Lower leg skin (tissue), 4 donors: ENCODE measurements around the gene SLC29A1. TPM values are rescaled to one million over a fixed set of nuclear protein-coding genes. Genes with fewer than 3 reads are reported as not detected.
"Not testable (repeated sequence)": the region's sequence is repeated elsewhere in the genome, so short reads cannot be mapped to it uniquely, and the experiment has no call there.

Experiments used
- DNase-seq, 2 donors: peaks; one replicate each; pipeline ENCODE4 v3.0.0-alpha.2; 2019; ENCODE audit warnings: low spot score in 2 of 2
- H3K4me3 ChIP-seq: fragments of 200-600 bp; sonication (generic); 2 replicates; pipeline ENCODE4 v1.5.1; 2017; ENCODE audit warnings: mild to moderate bottlenecking, low read depth; ENCODE audit not compliant: poor library complexity, severe bottlenecking
- POLR2A ChIP-seq, 2 donors: fragments of 450-650 bp; IDR thresholded peaks; one replicate each; pipeline ENCODE4 v1.6.1; 2016 to 2017; ENCODE audit warnings: antibody characterized with exemption in 2 of 2, mild to moderate bottlenecking in 1 of 2, moderate library complexity in 1 of 2
- WGBS, 2 donors: methylation state at CpG; one replicate each; pipeline ENCODE4 v1.1.5; 2018; 5-methylcytosine and 5-hydroxymethylcytosine counted together
- intact Hi-C: fragments of 100-400 bp; cut with DNase I; formaldehyde crosslinking; loops from one replicate; pipeline ENCODE4 v1.15.0; 2023; ENCODE audit warnings: low total_unique reads
- total RNA-seq, 4 donors: library from RNA; depleted of rRNA; stranded (reverse); fragments of >200 nt; gene quantifications; one replicate each; pipeline ENCODE4 v1.1.0, GENCODE V29; 2016
- TF ChIP-seq, protein P1 (sequence below), 3 donors: fragments of 450-650 bp; IDR thresholded peaks; one replicate each; pipeline ENCODE4 v1.5.1; 2016; ENCODE audit warnings: antibody characterized with exemption in 3 of 3, mild to moderate bottlenecking in 3 of 3, moderate library complexity in 2 of 3

The SLC29A1 gene
- total RNA-seq, 4 donors from 2014 or later, result 54.6 to 86.4 (median 82.5) TPM

DNA sequence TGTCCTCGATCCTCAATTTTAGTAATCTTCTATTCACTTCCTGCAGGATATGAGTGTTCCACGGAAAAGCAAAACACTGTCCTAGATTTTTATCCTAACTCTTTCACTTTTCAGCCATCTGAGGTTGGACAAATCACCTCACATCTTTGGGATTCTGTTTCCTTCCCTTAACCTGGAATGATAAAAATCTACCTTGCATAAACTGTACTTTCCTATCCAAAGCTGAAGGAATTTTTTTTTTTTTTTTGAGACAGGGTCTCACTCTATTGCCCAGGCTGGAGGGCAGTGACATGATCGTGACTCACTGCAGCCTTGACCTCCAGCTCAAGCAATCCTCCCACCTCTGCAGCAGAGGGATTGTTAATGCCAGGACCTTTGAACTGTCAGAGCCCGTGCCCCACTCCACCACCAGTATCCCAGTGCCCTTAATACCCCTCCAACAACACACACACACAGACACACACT is 44.3 kb upstream of the SLC29A1 start:
- H3K4me3 ChIP-seq, result no peak overlapping the region
- TF ChIP-seq, protein P1, sequence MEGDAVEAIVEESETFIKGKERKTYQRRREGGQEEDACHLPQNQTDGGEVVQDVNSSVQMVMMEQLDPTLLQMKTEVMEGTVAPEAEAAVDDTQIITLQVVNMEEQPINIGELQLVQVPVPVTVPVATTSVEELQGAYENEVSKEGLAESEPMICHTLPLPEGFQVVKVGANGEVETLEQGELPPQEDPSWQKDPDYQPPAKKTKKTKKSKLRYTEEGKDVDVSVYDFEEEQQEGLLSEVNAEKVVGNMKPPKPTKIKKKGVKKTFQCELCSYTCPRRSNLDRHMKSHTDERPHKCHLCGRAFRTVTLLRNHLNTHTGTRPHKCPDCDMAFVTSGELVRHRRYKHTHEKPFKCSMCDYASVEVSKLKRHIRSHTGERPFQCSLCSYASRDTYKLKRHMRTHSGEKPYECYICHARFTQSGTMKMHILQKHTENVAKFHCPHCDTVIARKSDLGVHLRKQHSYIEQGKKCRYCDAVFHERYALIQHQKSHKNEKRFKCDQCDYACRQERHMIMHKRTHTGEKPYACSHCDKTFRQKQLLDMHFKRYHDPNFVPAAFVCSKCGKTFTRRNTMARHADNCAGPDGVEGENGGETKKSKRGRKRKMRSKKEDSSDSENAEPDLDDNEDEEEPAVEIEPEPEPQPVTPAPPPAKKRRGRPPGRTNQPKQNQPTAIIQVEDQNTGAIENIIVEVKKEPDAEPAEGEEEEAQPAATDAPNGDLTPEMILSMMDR (IDR thresholded peaks at IDR 0.05), result no peak
- TF ChIP-seq POLR2A (IDR thresholded peaks at IDR 0.05), result no peak
- no peak for DNase-seq
- intact Hi-C loops, result no loop called here
- WGBS, 2 donors, result 55 to 66% methylated on average over 4 of the region's 4 CpGs

DNA sequence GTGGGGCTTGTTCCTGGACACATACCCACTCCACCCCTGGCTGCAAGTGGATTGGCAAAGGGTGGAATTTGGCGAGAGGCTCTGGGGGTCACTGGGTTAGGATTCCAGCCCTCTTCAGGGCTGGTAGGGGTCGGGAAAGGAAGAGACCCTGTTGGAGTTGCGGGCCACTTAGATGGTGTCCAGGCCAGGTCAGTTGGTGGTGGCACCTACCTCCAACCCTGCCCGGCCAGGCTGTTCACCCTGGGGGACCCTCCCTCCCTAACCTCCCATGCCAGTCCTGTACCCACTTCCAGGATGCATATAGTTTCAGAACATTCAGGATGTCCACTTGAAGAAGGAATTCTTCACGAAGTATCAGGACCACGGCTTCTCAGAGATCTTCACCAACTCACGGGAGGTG is 43.7 kb upstream of the SLC29A1 start:
- no peak for TF ChIP-seq POLR2A (IDR thresholded peaks at IDR 0.05)
- TF ChIP-seq, protein P1 (IDR thresholded peaks at IDR 0.05), result no peak
- no peak overlapping the region for H3K4me3 ChIP-seq
- 86 to 90% methylated on average over 7 of the region's 7 CpGs for WGBS, 2 donors
- DNase-seq, result no peak
- intact Hi-C loops, result no loop called here

DNA sequence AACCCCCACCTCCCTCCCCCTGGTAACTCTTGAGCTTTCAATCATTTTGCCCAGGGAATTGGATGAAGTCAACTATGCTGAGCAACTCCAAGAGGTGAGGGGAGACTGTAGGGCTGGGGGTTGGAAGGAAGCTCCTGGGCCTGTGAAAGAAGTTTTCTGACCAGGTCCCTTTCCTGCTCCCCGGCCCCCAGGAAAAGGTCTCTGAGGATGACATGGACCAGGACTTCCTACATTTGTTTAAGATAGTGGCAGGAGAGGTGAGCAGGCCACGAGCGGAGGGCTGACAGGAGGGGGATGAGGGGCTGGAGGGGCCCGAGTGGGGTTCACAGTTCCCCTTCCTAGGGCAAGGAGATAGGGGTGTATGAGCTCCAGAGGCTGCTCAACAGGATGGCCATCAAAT is 43.0 kb upstream of the SLC29A1 start:
- intact Hi-C loops, result no loop called here
- no peak for TF ChIP-seq POLR2A (IDR thresholded peaks at IDR 0.05)
- TF ChIP-seq, protein P1 (IDR thresholded peaks at IDR 0.05), result no peak
- no peak for DNase-seq
- 91 to 96% methylated on average over 4 of the region's 4 CpGs for WGBS, 2 donors
- H3K4me3 ChIP-seq, result no peak overlapping the region

DNA sequence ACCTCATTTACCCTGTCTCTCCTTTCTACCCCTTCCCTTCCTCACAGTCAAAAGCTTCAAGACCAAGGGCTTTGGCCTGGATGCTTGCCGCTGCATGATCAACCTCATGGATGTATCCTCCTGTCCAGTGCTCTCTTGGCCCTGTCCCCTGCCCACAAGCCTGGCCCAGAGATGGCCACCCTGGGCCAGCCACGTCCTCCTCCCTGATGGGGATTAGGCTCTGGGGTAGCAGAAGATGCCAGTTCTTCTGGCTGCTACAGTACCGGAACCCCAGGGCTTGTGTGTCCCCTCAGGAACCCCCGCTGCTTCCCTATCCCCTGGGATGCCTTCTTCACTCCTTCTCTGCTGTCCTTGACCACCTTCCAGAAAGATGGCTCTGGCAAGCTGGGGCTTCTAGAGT is 42.5 kb upstream of the SLC29A1 start:
- intact Hi-C loops, result no loop called here
- H3K4me3 ChIP-seq, result no peak overlapping the region
- WGBS, 2 donors, result 85 to 89% methylated on average over 4 of the region's 4 CpGs
- no peak for TF ChIP-seq POLR2A (IDR thresholded peaks at IDR 0.05)
- TF ChIP-seq, protein P1 (IDR thresholded peaks at IDR 0.05), result no peak
- DNase-seq, result no peak

DNA sequence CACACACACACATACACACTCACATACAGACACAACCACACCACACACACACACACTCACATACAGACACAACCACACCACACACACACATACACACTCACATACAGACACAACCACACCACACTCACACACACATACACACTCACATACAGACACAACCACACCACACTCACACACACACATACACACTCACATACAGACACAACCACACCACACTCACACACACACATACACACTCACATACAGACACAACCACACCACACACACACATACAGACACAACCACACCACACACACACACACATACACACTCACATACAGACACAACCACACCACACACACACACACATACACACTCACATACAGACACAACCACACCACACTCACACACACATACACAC is 41.6 kb upstream of the SLC29A1 start:
- intact Hi-C loops, H3K4me3 ChIP-seq, DNase-seq: not testable (repeated sequence)

DNA sequence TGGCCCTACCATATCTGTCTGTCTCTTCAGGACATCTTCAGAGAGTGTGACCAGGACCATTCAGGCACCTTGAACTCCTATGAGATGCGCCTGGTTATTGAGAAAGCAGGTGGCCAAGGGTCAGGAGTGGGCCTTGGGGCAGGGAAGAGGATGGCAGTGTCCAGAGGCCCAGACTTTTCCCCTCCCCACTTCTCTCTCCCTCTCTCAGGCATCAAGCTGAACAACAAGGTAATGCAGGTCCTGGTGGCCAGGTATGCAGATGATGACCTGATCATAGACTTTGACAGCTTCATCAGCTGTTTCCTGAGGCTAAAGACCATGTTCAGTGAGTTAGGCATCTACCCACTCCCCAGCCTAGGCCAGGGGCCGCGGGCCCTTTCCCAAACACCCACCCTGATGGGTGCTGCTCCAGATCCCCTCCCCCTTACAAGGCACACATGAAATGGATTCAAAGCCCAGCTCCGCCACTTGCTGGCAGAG is 40.4 kb upstream of the SLC29A1 start:
- TF ChIP-seq POLR2A (IDR thresholded peaks at IDR 0.05), result no peak
- TF ChIP-seq, protein P1 (IDR thresholded peaks at IDR 0.05), result no peak
- 95% methylated on average over 4 of the region's 4 CpGs for WGBS, 2 donors
- no peak for DNase-seq
- no peak overlapping the region for H3K4me3 ChIP-seq
- intact Hi-C loops, result no loop called here
